Ishikawa (cell line): ENCODE data around the gene CEACAM21.

Experiments
- FOXM1 ChIP-seq: IDR thresholded peaks from 2 replicates; pipeline ENCODE4 v1.6.1; 2012; ENCODE audit warnings: low read depth, borderline replicate concordance
- MAX ChIP-seq: IDR thresholded peaks from 2 replicates; pipeline ENCODE4 v1.6.1; 2012
- RAD21 ChIP-seq: IDR thresholded peaks from 2 replicates; pipeline ENCODE4 v1.6.1; 2012; ENCODE audit warnings: low read depth
- REST ChIP-seq: IDR thresholded peaks from 2 replicates; pipeline ENCODE4 v1.6.1; 2012; ENCODE audit warnings: low read depth, mild to moderate bottlenecking

- TF ChIP-seq MAX (no peak), REST (no peak), RAD21 (no peak), FOXM1 (no peak)
These were observed 11.2 kb upstream of the CEACAM21 start for GRCh38 chr19:41564515-41565378.
